Liver (tissue), 9 donors: ENCODE measurements around the gene HSD17B4. TPM values are rescaled to one million over a fixed set of nuclear protein-coding genes. Genes with fewer than 3 reads are reported as not detected.

Source experiments
- DNase-seq: peaks from one replicate; pipeline ENCODE4 v3.0.0-alpha.2; 2017; ENCODE audit warnings: low spot score
- H3K27ac ChIP-seq, 2 donors: one replicate each; pipeline ENCODE4 v1.7.0; 2013; ENCODE audit warnings: inconsistent platforms in 2 of 2, low read length in 2 of 2, control low read depth in 1 of 2, low read depth in 1 of 2, mild to moderate bottlenecking in 1 of 2
- H3K27me3 ChIP-seq, 4 donors: one replicate each; pipeline versions ENCODE4 v1.6.1 to v1.7.0; 2013; ENCODE audit warnings: low read length in 3 of 4, inconsistent platforms in 1 of 4, mild to moderate bottlenecking in 1 of 4, moderate library complexity in 1 of 4; ENCODE audit not compliant: control insufficient read depth in 4 of 4, insufficient read depth in 4 of 4
- H3K36me3 ChIP-seq, 4 donors: one replicate each; pipeline versions ENCODE4 v1.6.1 to v1.7.0; 2013; ENCODE audit warnings: low read length in 3 of 4, mild to moderate bottlenecking in 3 of 4, low read depth in 1 of 4, moderate library complexity in 1 of 4; ENCODE audit not compliant: control insufficient read depth in 4 of 4, insufficient read depth in 3 of 4
- H3K4me1 ChIP-seq, 4 donors: one replicate each; pipeline versions ENCODE4 v1.6.1 to v1.7.0; 2013; ENCODE audit warnings: low read length in 3 of 4, mild to moderate bottlenecking in 3 of 4, moderate library complexity in 1 of 4; ENCODE audit not compliant: control insufficient read depth in 4 of 4, insufficient read depth in 4 of 4
- H3K4me3 ChIP-seq, 3 donors: one replicate each; pipeline versions ENCODE4 v1.6.1 to v1.7.0; 2013; ENCODE audit warnings: low read length in 3 of 3, control low read depth in 1 of 3, low read depth in 1 of 3, mild to moderate bottlenecking in 1 of 3
- H3K9ac ChIP-seq, 2 donors: one replicate each; pipeline ENCODE4 v1.7.0; 2013; ENCODE audit warnings: low read length in 2 of 2, mild to moderate bottlenecking in 2 of 2, moderate library complexity in 2 of 2, control low read depth in 1 of 2, low read depth in 1 of 2
- H3K9me3 ChIP-seq, 4 donors: one replicate each; pipeline versions ENCODE4 v1.6.1 to v1.7.0; 2013; ENCODE audit warnings: low read length in 3 of 4; ENCODE audit not compliant: control insufficient read depth in 4 of 4
- EGR1 ChIP-seq, 2 donors: IDR thresholded peaks; 2 replicates each; pipeline ENCODE4 v1.6.1; 2016 to 2018; ENCODE audit warnings: antibody characterized with exemption in 2 of 2, low read depth in 2 of 2
- FOXA1 ChIP-seq: IDR thresholded peaks from 2 replicates; pipeline ENCODE4 v1.6.1; 2016; ENCODE audit warnings: antibody characterized with exemption
- FOXA2 ChIP-seq: IDR thresholded peaks from 2 replicates; pipeline ENCODE4 v1.6.1; 2016; ENCODE audit warnings: antibody characterized with exemption
- GABPA ChIP-seq, 2 donors: IDR thresholded peaks in 1 of 2; conservative IDR thresholded peaks in 1 of 2; 2 replicates each; pipeline ENCODE4 v1.6.1; 2016; ENCODE audit warnings: antibody characterized with exemption in 2 of 2, mild to moderate bottlenecking in 1 of 2, moderate library complexity in 1 of 2
- HNF4A ChIP-seq, 2 donors: conservative IDR thresholded peaks; 2 replicates each; pipeline ENCODE4 v1.6.1; 2016; ENCODE audit warnings: antibody characterized with exemption in 2 of 2, mild to moderate bottlenecking in 2 of 2
- HNF4G ChIP-seq: IDR thresholded peaks from 2 replicates; pipeline ENCODE4 v1.6.1; 2016; ENCODE audit warnings: antibody characterized with exemption
- JUND ChIP-seq, 2 donors: IDR thresholded peaks; 2 replicates each; pipeline ENCODE4 v1.6.1; 2016; ENCODE audit warnings: antibody characterized with exemption in 2 of 2
- NR2F2 ChIP-seq: IDR thresholded peaks from 2 replicates; pipeline ENCODE4 v1.6.1; 2016; ENCODE audit warnings: antibody characterized with exemption
- RAD21 ChIP-seq, 2 donors: IDR thresholded peaks; 2 replicates each; pipeline ENCODE4 v1.6.1; 2016; ENCODE audit warnings: antibody characterized with exemption in 2 of 2, mild to moderate bottlenecking in 2 of 2
- RXRA ChIP-seq, 2 donors: IDR thresholded peaks; 2 replicates each; pipeline ENCODE4 v1.6.1; 2017 to 2018; ENCODE audit warnings: antibody characterized with exemption in 2 of 2, mild to moderate bottlenecking in 1 of 2
- SP1 ChIP-seq: IDR thresholded peaks from 2 replicates; pipeline ENCODE4 v1.6.1; 2018; ENCODE audit warnings: antibody characterized with exemption, mild to moderate bottlenecking
- TAF1 ChIP-seq: conservative IDR thresholded peaks from 2 replicates; pipeline ENCODE4 v1.6.1; 2016; ENCODE audit warnings: antibody characterized with exemption, mild to moderate bottlenecking
- YY1 ChIP-seq: IDR thresholded peaks from 2 replicates; pipeline ENCODE4 v1.6.1; 2016; ENCODE audit warnings: antibody characterized with exemption, mild to moderate bottlenecking
- WGBS: extraction: QIAGEN DNeasy Blood & Tissue Kit; methylation state at CpG from one replicate; pipeline ENCODE4 v1.1.7; 2013; 5-methylcytosine and 5-hydroxymethylcytosine counted together
- polyA plus RNA-seq, 2 donors: library from polyadenylated mRNA; stranded (reverse) in 1 of 2; unstranded in 1 of 2; fragments of 200-250 nt in 1 of 2; fragments of >200 nt in 1 of 2; fragmentation: Nextera tagmentation in 1 of 2; extraction: Ambion mirVana in 1 of 2; gene quantifications; one replicate each; pipeline versions ENCODE4 v1.2.1 to v1.2.3, GENCODE V29; 2013 to 2015
- total RNA-seq, 2 donors: library from RNA; depleted of rRNA; stranded (reverse); fragments of >200 nt; gene quantifications; one replicate each; pipeline ENCODE4 v1.2.3, GENCODE V29; 2014
- TF ChIP-seq, protein P1 (sequence below): IDR thresholded peaks from 2 replicates; pipeline ENCODE4 v1.6.1; 2016; ENCODE audit warnings: antibody characterized with exemption
- TF ChIP-seq, protein P2 (sequence below): IDR thresholded peaks from 2 replicates; pipeline ENCODE4 v1.6.1; 2016; ENCODE audit warnings: antibody characterized with exemption
- TF ChIP-seq, protein P3 (sequence below): IDR thresholded peaks from 2 replicates; pipeline ENCODE4 v1.6.1; 2016; ENCODE audit warnings: antibody characterized with exemption, mild to moderate bottlenecking
- TF ChIP-seq, protein P4 (sequence below): fragments of 150-350 bp; IDR thresholded peaks from 2 replicates; pipeline ENCODE4 v1.5.1; 2017; ENCODE audit warnings: improper control_type of control experiment, low read depth, low read length; ENCODE audit not compliant: missing input control
- TF ChIP-seq, protein P5 (sequence below): IDR thresholded peaks from 2 replicates; pipeline ENCODE4 v1.6.1; 2016; ENCODE audit warnings: antibody characterized with exemption
- donor health status: healthy.
- donor health status: healthy.
- donor health status: healthy.
- donor health status: healthy.
- donor health status: healthy.

HSD17B4 gene
- total and polyA plus RNA-seq, 4 donors = 299 to 699 (median 393) TPM

DNA sequence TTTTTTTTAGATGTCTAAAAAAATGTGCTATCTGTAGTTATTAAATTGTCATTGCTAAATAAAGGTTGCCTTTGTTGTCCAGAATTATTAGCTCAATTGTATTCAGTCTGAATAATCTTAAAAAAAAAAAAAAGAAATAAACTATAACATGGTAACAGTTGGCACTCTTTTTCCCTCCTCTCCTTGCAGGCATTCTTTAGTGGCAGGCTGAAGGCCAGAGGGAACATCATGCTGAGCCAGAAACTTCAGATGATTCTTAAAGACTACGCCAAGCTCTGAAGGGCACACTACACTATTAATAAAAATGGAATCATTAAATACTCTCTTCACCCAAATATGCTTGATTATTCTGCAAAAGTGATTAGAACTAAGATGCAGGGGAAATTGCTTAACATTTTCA lies 89.4 kb downstream of the HSD17B4 start:
- Histone ChIP-seq H3K27ac (no peak overlapping the region), H3K4me1 (no peaks in the 10 kb centered on the region), H3K9me3 (no peaks in the 10 kb centered on the region), H3K4me3 (no peak overlapping the region), H3K27me3 (no peaks in the 10 kb centered on the region), H3K9ac (no peak overlapping the region), H3K36me3 (peaks cover 0 to 46% (median 34%) of the 10 kb centered on the region in 4 donors)
- no peak for DNase-seq
- whole genome bisulfite sequencing = 99% methylated on average over 1 of the region's 1 CpG
- TF ChIP-seq JUND (IDR thresholded peaks at IDR 0.05) = no peak

DNA sequence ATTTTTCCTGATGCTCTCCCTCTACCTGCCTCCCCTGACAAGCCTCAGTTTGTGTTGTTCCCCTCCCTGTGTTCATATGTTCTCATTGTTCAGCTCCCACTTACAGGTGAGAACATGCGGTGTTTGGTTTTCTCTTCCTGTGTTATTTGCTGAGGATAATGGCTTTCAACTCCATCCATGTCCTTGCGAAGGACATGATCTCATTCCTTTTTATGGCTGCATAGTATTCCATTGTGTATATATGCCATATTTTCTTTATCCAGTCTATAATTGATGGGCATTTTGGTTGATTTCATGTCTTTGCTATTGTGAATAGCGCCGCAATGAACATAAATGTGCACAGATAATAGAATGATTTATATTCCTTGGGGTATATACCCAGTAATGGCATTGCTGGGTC lies 99.5 kb downstream of the HSD17B4 start:
- WGBS = 95% methylated on average over 4 of the region's 4 CpGs
- H3K9ac ChIP-seq = no peak overlapping the region
- no peaks in the 10 kb centered on the region for H3K9me3 ChIP-seq

More for the DNA sequence above, 99.5 kb downstream of the HSD17B4 start:
- no peak for DNase-seq
- Histone ChIP-seq H3K4me1 (no peaks in the 10 kb centered on the region), H3K27me3 (no peaks in the 10 kb centered on the region), H3K27ac (no peak overlapping the region), H3K4me3 (no peak overlapping the region), H3K36me3 (peaks cover 0 to 7% (median 0%) of the 10 kb centered on the region in 4 donors)
- TF ChIP-seq EGR1 (IDR thresholded peaks at IDR 0.05; ENCODE audit: low read depth in 2 of 2) = no peak
- TF ChIP-seq TAF1 = no peak
- TF ChIP-seq, protein P1, sequence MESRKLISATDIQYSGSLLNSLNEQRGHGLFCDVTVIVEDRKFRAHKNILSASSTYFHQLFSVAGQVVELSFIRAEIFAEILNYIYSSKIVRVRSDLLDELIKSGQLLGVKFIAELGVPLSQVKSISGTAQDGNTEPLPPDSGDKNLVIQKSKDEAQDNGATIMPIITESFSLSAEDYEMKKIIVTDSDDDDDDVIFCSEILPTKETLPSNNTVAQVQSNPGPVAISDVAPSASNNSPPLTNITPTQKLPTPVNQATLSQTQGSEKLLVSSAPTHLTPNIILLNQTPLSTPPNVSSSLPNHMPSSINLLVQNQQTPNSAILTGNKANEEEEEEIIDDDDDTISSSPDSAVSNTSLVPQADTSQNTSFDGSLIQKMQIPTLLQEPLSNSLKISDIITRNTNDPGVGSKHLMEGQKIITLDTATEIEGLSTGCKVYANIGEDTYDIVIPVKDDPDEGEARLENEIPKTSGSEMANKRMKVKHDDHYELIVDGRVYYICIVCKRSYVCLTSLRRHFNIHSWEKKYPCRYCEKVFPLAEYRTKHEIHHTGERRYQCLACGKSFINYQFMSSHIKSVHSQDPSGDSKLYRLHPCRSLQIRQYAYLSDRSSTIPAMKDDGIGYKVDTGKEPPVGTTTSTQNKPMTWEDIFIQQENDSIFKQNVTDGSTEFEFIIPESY = no peak
- no peak for TF ChIP-seq SP1
- TF ChIP-seq, protein P2, sequence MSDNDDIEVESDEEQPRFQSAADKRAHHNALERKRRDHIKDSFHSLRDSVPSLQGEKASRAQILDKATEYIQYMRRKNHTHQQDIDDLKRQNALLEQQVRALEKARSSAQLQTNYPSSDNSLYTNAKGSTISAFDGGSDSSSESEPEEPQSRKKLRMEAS = no peak
- TF ChIP-seq GABPA (IDR thresholded peaks at IDR 0.05 in 1 of 2, conservative IDR thresholded peaks at IDR 0.05 in 1 of 2) = no peak
- TF ChIP-seq RAD21 (IDR thresholded peaks at IDR 0.05) = no peak
- no peak for TF ChIP-seq FOXA2
- no peak for TF ChIP-seq RXRA (IDR thresholded peaks at IDR 0.05)
- TF ChIP-seq YY1 = no peak
- TF ChIP-seq, protein P3, sequence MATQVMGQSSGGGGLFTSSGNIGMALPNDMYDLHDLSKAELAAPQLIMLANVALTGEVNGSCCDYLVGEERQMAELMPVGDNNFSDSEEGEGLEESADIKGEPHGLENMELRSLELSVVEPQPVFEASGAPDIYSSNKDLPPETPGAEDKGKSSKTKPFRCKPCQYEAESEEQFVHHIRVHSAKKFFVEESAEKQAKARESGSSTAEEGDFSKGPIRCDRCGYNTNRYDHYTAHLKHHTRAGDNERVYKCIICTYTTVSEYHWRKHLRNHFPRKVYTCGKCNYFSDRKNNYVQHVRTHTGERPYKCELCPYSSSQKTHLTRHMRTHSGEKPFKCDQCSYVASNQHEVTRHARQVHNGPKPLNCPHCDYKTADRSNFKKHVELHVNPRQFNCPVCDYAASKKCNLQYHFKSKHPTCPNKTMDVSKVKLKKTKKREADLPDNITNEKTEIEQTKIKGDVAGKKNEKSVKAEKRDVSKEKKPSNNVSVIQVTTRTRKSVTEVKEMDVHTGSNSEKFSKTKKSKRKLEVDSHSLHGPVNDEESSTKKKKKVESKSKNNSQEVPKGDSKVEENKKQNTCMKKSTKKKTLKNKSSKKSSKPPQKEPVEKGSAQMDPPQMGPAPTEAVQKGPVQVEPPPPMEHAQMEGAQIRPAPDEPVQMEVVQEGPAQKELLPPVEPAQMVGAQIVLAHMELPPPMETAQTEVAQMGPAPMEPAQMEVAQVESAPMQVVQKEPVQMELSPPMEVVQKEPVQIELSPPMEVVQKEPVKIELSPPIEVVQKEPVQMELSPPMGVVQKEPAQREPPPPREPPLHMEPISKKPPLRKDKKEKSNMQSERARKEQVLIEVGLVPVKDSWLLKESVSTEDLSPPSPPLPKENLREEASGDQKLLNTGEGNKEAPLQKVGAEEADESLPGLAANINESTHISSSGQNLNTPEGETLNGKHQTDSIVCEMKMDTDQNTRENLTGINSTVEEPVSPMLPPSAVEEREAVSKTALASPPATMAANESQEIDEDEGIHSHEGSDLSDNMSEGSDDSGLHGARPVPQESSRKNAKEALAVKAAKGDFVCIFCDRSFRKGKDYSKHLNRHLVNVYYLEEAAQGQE = no peak
- no peak for TF ChIP-seq HNF4A (conservative IDR thresholded peaks at IDR 0.05)
- TF ChIP-seq, protein P4, sequence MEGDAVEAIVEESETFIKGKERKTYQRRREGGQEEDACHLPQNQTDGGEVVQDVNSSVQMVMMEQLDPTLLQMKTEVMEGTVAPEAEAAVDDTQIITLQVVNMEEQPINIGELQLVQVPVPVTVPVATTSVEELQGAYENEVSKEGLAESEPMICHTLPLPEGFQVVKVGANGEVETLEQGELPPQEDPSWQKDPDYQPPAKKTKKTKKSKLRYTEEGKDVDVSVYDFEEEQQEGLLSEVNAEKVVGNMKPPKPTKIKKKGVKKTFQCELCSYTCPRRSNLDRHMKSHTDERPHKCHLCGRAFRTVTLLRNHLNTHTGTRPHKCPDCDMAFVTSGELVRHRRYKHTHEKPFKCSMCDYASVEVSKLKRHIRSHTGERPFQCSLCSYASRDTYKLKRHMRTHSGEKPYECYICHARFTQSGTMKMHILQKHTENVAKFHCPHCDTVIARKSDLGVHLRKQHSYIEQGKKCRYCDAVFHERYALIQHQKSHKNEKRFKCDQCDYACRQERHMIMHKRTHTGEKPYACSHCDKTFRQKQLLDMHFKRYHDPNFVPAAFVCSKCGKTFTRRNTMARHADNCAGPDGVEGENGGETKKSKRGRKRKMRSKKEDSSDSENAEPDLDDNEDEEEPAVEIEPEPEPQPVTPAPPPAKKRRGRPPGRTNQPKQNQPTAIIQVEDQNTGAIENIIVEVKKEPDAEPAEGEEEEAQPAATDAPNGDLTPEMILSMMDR = no peak
- no peak for TF ChIP-seq HNF4G
- TF ChIP-seq JUND (IDR thresholded peaks at IDR 0.05) = no peak
- TF ChIP-seq, protein P5, sequence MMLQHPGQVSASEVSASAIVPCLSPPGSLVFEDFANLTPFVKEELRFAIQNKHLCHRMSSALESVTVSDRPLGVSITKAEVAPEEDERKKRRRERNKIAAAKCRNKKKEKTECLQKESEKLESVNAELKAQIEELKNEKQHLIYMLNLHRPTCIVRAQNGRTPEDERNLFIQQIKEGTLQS = no peak
- TF ChIP-seq NR2F2 = no peak
- TF ChIP-seq FOXA1 = no peak
